HG03521 (cell line): ENCODE measurements around the gene SGCD.

Experiments
- ATAC-seq: cut with Tn5 transposase; IDR thresholded peaks from one replicate; pipeline ENCODE4 v1.9.1; 2021; ENCODE audit warnings: mild to moderate bottlenecking, moderate library complexity; ENCODE audit not compliant: unreplicated experiment

The SGCD gene

GRCh38 chr5:156755421-156756087, 428.6 kb downstream of the SGCD start:
- ATAC-seq = no peak

GRCh38 chr5:156758011-156758791, 431.2 kb downstream of the SGCD start:
- ATAC-seq = no peak

- no peak for ATAC-seq
These were observed 432.2 kb downstream of the SGCD start for GRCh38 chr5:156759156-156759555.

GRCh38 chr5:156762771-156763170, 435.8 kb downstream of the SGCD start:
- ATAC-seq = no peak

- ATAC-seq = no peak
These were observed 437.4 kb downstream of the SGCD start for GRCh38 chr5:156764176-156764971.

- no peak for ATAC-seq
These were observed 447.3 kb downstream of the SGCD start for GRCh38 chr5:156774273-156774672.

- ATAC-seq = no peak
These were observed 451.3 kb downstream of the SGCD start for GRCh38 chr5:156778139-156778706.

- ATAC-seq = no peak
These were observed 451.8 kb downstream of the SGCD start for GRCh38 chr5:156778752-156779151.

GRCh38 chr5:156779436-156779835, 452.5 kb downstream of the SGCD start:
- ATAC-seq = no peak

- no peak for ATAC-seq
These were observed 456.1 kb downstream of the SGCD start for GRCh38 chr5:156783092-156783491.

GRCh38 chr5:156794687-156795086, 467.7 kb downstream of the SGCD start:
- no peak for ATAC-seq

- no peak for ATAC-seq
These were observed 471.2 kb downstream of the SGCD start for GRCh38 chr5:156798201-156798600.

- ATAC-seq = no peak
These were observed 472.2 kb downstream of the SGCD start for GRCh38 chr5:156799171-156799570.

- ATAC-seq = no peak
These were observed 474.0 kb downstream of the SGCD start for GRCh38 chr5:156800929-156801328.

- ATAC-seq = no peak
These were observed 475.5 kb downstream of the SGCD start for GRCh38 chr5:156802501-156802900.

- ATAC-seq = no peak
These were observed 476.4 kb downstream of the SGCD start for GRCh38 chr5:156803404-156803803.

GRCh38 chr5:156812959-156813358, 486.0 kb downstream of the SGCD start:
- ATAC-seq = no peak

- ATAC-seq = no peak
These were observed 489.1 kb downstream of the SGCD start for GRCh38 chr5:156815988-156816599.
